HepG2 (cell line): ENCODE measurements around the gene SYT7.

Experiments
- KDM4B ChIP-seq: sonication (generic); formaldehyde crosslinking; IDR thresholded peaks from 2 replicates; pipeline ENCODE4 v1.4.0; 2020; ENCODE audit warnings: missing genetic modification reagents
- MTA3 ChIP-seq: sonication (generic); formaldehyde crosslinking; IDR thresholded peaks from 2 replicates; pipeline ENCODE4 v1.4.0; 2020; ENCODE audit warnings: missing genetic modification reagents
- NCOR1 ChIP-seq: fragments of 200-600 bp; sonication (generic); IDR thresholded peaks from 2 replicates; pipeline ENCODE4 v1.7.0; 2017; ENCODE audit warnings: antibody characterized with exemption, low read length, borderline replicate concordance
- NFE2L1 ChIP-seq: sonication (generic); formaldehyde crosslinking; IDR thresholded peaks from 2 replicates; pipeline ENCODE4 v1.4.0; 2020; ENCODE audit warnings: missing genetic modification reagents, mild to moderate bottlenecking, borderline replicate concordance
- POLR2A ChIP-seq, 2 experiments: IDR thresholded peaks; 2 replicates each; pipeline ENCODE4 v1.6.1; 2011; ENCODE audit warnings: low read depth in 2 of 2, low read length in 2 of 2, mild to moderate bottlenecking in 1 of 2, moderate library complexity in 1 of 2; ENCODE audit not compliant: insufficient read depth in 1 of 2
- RFXANK ChIP-seq: IDR thresholded peaks from 2 replicates; pipeline ENCODE4 v1.6.1; 2016
- TCF12 ChIP-seq, 2 experiments: fragments of 450-650 bp in 1 of 2; sonication (generic) in 1 of 2; formaldehyde crosslinking in 1 of 2; IDR thresholded peaks; 2 replicates each; pipeline versions ENCODE4 v1.6.1 to v1.8.0; 2017 to 2022; ENCODE audit warnings: antibody characterized with exemption in 1 of 2, mild to moderate bottlenecking in 1 of 2, missing genetic modification reagents in 1 of 2, moderate library complexity in 1 of 2
- YY1 ChIP-seq: IDR thresholded peaks from 2 replicates; pipeline ENCODE4 v1.6.1; 2011; ENCODE audit warnings: low read length, low read depth, moderate library complexity, mild to moderate bottlenecking; ENCODE audit not compliant: insufficient read depth, insufficient replicate concordance
- ZNF768 ChIP-seq: sonication (generic); formaldehyde crosslinking; IDR thresholded peaks from 2 replicates; pipeline ENCODE4 v1.4.0; 2020; ENCODE audit warnings: missing genetic modification reagents
- TF ChIP-seq, protein P1 (sequence below): sonication (generic); formaldehyde crosslinking; IDR thresholded peaks from 2 replicates; pipeline ENCODE4 v1.5.0; 2020; ENCODE audit warnings: mild to moderate bottlenecking, missing genetic modification reagents, moderate library complexity

- TF ChIP-seq, protein P1, sequence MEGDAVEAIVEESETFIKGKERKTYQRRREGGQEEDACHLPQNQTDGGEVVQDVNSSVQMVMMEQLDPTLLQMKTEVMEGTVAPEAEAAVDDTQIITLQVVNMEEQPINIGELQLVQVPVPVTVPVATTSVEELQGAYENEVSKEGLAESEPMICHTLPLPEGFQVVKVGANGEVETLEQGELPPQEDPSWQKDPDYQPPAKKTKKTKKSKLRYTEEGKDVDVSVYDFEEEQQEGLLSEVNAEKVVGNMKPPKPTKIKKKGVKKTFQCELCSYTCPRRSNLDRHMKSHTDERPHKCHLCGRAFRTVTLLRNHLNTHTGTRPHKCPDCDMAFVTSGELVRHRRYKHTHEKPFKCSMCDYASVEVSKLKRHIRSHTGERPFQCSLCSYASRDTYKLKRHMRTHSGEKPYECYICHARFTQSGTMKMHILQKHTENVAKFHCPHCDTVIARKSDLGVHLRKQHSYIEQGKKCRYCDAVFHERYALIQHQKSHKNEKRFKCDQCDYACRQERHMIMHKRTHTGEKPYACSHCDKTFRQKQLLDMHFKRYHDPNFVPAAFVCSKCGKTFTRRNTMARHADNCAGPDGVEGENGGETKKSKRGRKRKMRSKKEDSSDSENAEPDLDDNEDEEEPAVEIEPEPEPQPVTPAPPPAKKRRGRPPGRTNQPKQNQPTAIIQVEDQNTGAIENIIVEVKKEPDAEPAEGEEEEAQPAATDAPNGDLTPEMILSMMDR (CRISPR knock-in tag), result no peak
- TF ChIP-seq NCOR1 (no peak), ZNF768 (CRISPR knock-in tag) (no peak), KDM4B (no peak), YY1 (no peak), RFXANK (CRISPR knock-in tag) (no peak), TCF12 (IDR thresholded peaks at IDR 0.05) (no peak), TCF12 (CRISPR knock-in tag; IDR thresholded peaks at IDR 0.05) (no peak), NFE2L1 (no peak), MTA3 (no peak), POLR2A (IDR thresholded peaks at IDR 0.05; ENCODE audit: insufficient read depth in 1 of 2, low read depth in 2 of 2, low read length in 2 of 2) (no peak)
These were observed 107.4 kb downstream of the SYT7 start for GRCh38 chr11:61473370-61474012.
